GM12891 (cell line): Measurements from ENCODE around the gene GASK1A.
"Not testable (repeated sequence)": the region's sequence is repeated elsewhere in the genome, so short reads cannot be mapped to it uniquely, and the experiment has no call there.

ENCODE experiments used
- POLR2A ChIP-seq: IDR thresholded peaks from 2 replicates; pipeline ENCODE4 v1.6.1; 2011; ENCODE audit warnings: low read depth, low read length, control low read depth
- TAF1 ChIP-seq: IDR thresholded peaks from 2 replicates; pipeline ENCODE4 v1.6.1; 2011; ENCODE audit warnings: low read depth, low read length, control low read depth

GRCh38 chr3:43045079-43045478 lies 66.0 kb downstream of the GASK1A start:
- TF ChIP-seq TAF1, POLR2A: not testable (repeated sequence)
